EH (cell line): ENCODE measurements around the gene SOX9.
A peak's percentile ranks its signal among the peaks of the same experiment; 100 is the strongest.
"Not testable (repeated sequence)": the region's sequence is repeated elsewhere in the genome, so short reads cannot be mapped to it uniquely, and the experiment has no call there.

Experiments used
- DNase-seq: peaks from one replicate; pipeline ENCODE4 v3.0.0-alpha.2; 2015; ENCODE audit warnings: low read depth

SOX9 gene

DNA sequence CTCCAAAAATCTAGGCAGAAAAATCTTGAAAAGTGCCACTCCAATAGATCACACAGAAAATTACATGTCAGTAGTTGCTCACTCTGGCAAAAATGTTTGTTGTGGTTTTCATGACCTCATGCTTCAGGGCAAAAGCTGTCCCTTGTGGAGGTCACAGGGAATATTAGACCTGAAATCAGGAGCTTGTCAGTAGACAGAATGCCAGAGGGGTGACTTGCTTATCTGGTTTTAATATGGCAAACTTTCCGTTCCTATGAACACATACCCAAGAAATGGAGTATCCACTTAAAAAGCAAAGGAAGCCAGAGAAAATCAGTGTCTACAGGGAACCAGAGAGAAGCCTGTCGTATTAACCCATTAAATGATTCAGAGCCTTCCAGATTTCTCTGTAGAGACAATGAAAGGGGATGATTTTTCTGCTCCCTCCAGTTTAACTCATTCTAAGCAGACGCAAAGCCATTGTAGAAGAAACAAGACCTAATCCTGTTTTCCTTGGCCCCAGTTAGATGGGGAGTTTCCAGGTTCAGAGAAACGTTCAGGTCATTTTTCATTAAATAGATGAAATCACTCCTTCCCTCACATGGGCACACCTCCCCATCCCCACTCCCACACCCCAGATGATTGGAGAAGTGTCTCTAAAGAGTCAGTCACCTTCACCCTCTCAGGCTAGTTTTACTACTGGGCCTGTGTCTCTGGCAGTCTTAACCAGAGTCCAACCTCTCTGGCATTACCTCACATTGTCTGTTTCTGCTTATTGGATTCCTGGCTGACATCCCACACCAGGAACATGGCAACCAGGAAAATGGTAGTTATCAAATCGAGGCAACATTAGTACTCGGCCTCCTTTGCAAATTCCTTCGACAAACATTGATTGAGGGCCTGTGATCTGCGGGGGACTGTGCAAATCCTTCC is 6.0 kb downstream of the SOX9 start:
- DNase-seq = peak; percentile 75

GRCh38 chr17:72128039-72128438 is 7.2 kb downstream of the SOX9 start:
- DNase-seq = no peak

DNA sequence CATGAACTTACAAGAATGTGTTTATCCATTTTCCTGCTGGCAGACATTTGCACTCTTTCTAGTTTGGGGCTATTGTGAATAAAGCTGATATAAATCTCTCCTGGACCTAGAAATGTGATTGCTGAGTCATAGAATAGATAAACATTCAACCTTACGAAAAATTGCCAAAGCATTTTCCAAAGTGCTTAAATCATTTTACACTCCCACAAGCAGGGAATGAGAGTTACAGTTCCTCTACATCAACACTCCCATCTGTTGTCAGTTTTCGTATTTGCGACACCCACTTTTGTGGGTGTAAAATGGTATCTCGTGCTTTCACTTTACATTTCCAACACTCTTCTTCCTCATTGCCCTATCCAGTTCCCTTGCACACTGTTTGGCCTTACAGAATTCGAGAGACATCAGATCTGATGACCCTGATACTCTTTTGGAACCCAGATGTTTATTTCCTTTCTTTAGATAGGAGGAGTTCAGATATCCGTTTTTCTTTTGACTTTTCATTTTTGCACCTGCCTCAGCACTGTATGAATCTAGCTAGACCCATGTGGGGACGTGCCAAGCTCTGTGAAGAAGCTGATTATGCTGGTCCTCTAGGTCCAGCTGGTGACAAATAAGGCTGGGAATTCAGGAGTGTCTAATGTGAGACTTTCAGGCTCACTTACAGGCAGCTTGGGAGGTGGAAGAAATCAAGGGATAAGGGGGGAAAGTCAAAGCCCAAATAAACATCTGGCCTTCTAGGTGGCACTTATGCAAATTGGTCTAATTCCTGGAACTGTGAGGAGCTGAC is 14.0 kb downstream of the SOX9 start:
- DNase-seq = peak; percentile 16

GRCh38 chr17:72135546-72136325 is 14.9 kb downstream of the SOX9 start:
- DNase-seq = no peak

GRCh38 chr17:72136692-72137091 is 15.9 kb downstream of the SOX9 start:
- peak; percentile 49 for DNase-seq

- no peak for DNase-seq
Measured at GRCh38 chr17:72137161-72137560, 16.3 kb downstream of the SOX9 start.

- no peak for DNase-seq
Measured at GRCh38 chr17:72139212-72139611, 18.4 kb downstream of the SOX9 start.

- no peak for DNase-seq
Measured at GRCh38 chr17:72141336-72141735, 20.5 kb downstream of the SOX9 start.

GRCh38 chr17:72142097-72142496 is 21.3 kb downstream of the SOX9 start:
- not testable (repeated sequence) for DNase-seq

- no peak for DNase-seq
Measured at GRCh38 chr17:72142614-72143013, 21.8 kb downstream of the SOX9 start.

DNA sequence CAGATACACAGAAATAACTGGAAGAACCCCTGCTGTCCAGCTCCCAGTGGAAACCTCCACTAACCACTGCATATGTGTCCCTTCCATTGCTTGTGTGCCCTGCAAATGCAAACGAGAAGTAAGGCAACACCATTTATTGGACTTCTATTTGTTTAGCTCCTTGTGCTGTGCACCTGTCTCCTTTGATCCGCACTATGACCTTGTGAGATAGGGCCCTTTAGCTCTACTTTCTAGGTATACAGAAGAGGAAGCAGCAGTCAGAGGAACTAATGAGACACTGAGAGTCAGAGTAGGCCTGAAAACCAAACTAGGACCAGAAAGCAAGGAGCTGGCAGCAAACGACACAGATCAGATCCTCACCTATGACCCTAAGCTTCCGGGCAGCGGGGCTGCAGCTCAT is 22.4 kb downstream of the SOX9 start:
- no peak for DNase-seq

GRCh38 chr17:72144101-72144500 is 23.3 kb downstream of the SOX9 start:
- DNase-seq = no peak

DNA sequence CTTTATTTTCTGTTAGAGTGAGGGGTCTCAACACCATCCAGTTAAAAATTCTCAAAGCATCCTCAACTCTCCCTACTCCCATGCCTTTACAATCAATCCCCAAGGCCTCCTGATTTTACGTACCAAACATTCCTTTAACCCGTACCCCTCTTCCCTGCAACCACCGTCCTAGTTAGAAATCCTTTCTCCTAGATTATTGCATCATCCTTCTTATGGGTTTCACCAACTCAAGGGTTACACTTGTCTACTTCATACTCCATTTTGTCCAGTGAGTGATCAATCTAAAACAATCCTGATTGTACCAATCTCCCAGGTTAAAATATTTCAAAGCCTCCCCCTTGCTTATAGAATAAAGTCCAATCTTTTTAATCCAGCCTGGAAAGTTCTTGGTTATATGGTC is 24.7 kb downstream of the SOX9 start:
- DNase-seq = no peak

- DNase-seq = no peak
Measured at GRCh38 chr17:72145962-72146361, 25.1 kb downstream of the SOX9 start.

DNA sequence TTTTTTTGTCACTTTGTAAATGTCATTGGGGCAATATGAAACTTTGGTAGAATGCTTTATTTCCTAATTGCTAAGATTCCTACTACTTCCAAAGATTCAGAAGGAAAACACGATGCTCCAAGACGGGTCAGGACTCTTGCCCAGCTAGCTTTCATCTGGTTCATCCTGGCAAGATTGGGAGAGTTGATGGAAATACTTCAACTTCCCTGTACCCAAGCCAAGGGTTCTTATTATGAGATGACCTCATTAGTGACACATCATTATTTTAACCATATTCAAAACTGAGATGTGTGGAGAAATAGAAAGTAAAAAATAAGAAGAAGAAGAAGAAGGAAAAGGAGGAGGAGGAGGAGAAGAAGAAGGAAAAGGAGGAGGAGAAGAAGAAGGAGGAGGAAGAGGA is 25.6 kb downstream of the SOX9 start:
- DNase-seq = no peak

DNA sequence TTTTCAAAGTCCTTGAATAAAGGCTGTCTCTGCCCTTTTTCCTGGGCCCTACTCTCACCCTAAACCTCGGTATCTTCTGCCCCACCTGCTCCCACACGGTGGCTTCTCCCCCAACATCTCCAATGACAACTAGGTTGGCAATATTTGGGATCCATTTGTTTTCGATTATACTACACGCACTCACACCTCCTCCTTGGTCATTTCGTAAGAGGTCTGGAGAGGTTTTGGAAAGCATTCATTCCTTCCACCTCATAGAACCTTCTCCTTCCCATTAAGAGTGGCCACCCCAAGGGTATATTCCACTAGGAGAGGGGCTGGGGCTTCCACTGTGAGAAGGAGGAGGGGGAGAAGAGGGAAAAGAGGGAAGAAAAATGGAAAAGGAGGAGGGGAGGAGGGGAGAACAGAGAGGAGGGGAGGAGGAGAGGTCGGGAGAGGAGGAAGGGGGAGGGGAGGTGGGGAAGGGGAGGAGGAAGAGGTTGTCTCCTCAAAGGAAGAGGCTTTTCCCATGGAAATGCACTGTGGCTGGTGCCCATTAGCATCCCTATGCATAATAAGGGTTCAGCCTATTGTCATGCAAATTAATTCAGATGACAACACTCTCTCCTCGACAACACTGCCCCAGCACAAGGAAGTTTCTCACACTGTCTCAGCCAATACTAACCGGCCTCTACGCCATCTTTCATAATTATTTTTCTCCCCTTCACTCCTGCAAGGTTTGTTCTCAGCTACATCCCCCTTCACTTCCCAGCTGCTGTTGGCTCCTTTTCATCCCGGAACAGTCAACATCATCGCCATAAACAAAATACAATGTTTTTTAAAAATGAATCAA is 30.0 kb downstream of the SOX9 start:
- no peak for DNase-seq

- DNase-seq = peak; percentile 80
Measured at GRCh38 chr17:72151565-72152386, 31.0 kb downstream of the SOX9 start.

DNA sequence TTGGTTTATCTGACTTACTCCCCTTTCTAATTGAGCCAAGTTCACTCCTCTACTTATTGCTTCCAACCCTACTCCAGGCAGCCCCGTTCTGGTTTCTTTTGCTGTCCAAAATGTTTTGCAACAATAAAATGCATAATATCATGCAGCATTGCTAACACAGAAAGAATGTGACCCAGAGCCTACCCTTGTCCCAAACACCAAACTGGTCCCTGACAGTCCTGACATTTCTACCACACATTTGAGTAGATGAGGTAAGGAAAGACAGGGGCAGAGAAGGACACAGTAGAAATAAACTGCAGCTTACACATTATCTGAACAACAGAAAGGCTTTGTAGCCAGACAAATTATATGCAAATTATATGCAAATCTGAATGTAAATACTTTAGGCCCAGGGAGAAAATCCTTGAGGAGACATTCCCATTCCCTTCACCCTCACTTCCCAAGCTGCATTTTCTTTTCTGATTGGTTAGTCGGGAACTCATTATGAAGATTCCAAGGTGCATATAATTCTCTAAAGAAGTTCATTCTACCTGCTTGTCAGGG is 31.6 kb downstream of the SOX9 start:
- DNase-seq = peak; percentile 49

GRCh38 chr17:72158895-72159885 is 38.4 kb downstream of the SOX9 start:
- DNase-seq = no peak
